DOHH2 (cell line): ENCODE data around the gene INHA.

ENCODE experiments used
- H3F3A ChIP-seq: fragments of 200-600 bp; sonication (generic), shearing (Covaris generic); 2 replicates; pipeline ENCODE4 v1.6.0; 2016; ENCODE audit warnings: antibody characterized with exemption, mild to moderate bottlenecking; ENCODE audit not compliant: control insufficient read depth, insufficient read depth
- H3K27ac ChIP-seq: fragments of 200-600 bp; sonication (generic); 2 replicates; pipeline ENCODE4 v1.5.1; 2014; ENCODE audit warnings: low read depth, mild to moderate bottlenecking, low read length, moderate library complexity
- H3K27me3 ChIP-seq: fragments of 200-600 bp; sonication (generic); 2 replicates; pipeline ENCODE4 v1.6.1; 2014; ENCODE audit warnings: mild to moderate bottlenecking, low read length, mixed read lengths; ENCODE audit not compliant: control insufficient read depth
- H3K36me3 ChIP-seq: fragments of 200-600 bp; sonication (generic); 2 replicates; pipeline ENCODE4 v1.6.1; 2014; ENCODE audit warnings: mild to moderate bottlenecking, low read length, moderate library complexity, mixed read lengths; ENCODE audit not compliant: control insufficient read depth
- H3K4me1 ChIP-seq: fragments of 200-600 bp; sonication (generic); 2 replicates; pipeline ENCODE4 v1.6.1; 2014; ENCODE audit warnings: mild to moderate bottlenecking, low read length, mixed read lengths; ENCODE audit not compliant: control insufficient read depth
- H3K4me2 ChIP-seq: fragments of 200-600 bp; sonication (generic); 2 replicates; pipeline ENCODE4 v1.6.0; 2014; ENCODE audit warnings: mild to moderate bottlenecking, low read length, moderate library complexity
- H3K4me3 ChIP-seq: fragments of 200-600 bp; sonication (generic); 2 replicates; pipeline ENCODE4 v1.5.1; 2014; ENCODE audit warnings: mild to moderate bottlenecking, low read length, mixed read lengths
- H3K79me2 ChIP-seq: fragments of 200-600 bp; sonication (generic); 2 replicates; pipeline ENCODE4 v1.6.1; 2014; ENCODE audit warnings: mild to moderate bottlenecking, low read length, mixed read lengths; ENCODE audit not compliant: control insufficient read depth
- H3K9me2 ChIP-seq: fragments of 200-600 bp; sonication (generic); replicated peaks from 2 replicates; pipeline ENCODE4 v1.6.1; 2014; ENCODE audit warnings: mild to moderate bottlenecking, low read length, mixed read lengths; ENCODE audit not compliant: control insufficient read depth
- H3K9me3 ChIP-seq: fragments of 200-600 bp; sonication (generic); 2 replicates; pipeline ENCODE4 v1.6.1; 2014; ENCODE audit warnings: antibody characterized with exemption, low read length, mixed read lengths; ENCODE audit not compliant: control insufficient read depth, insufficient read depth
- H4K20me1 ChIP-seq: fragments of 200-600 bp; sonication (generic); 2 replicates; pipeline ENCODE4 v1.6.0; 2014; ENCODE audit warnings: low read depth, mild to moderate bottlenecking, antibody characterized with exemption, low read length, moderate library complexity; ENCODE audit not compliant: control insufficient read depth, insufficient read depth
- EZH2phosphoT487 ChIP-seq: fragments of 200-600 bp; sonication (generic); IDR thresholded peaks from 2 replicates; pipeline ENCODE4 v1.6.1; 2017; ENCODE audit warnings: borderline replicate concordance, mild to moderate bottlenecking, antibody characterized with exemption, low read length, moderate library complexity, mixed read lengths
- TF ChIP-seq, protein P1 (sequence below): fragments of 200-600 bp; sonication (generic); IDR thresholded peaks from one replicate; pipeline ENCODE4 v1.5.1; 2014; ENCODE audit warnings: antibody characterized with exemption, mild to moderate bottlenecking, low read depth, low read length; ENCODE audit not compliant: poor library complexity, severe bottlenecking

INHA gene

DNA sequence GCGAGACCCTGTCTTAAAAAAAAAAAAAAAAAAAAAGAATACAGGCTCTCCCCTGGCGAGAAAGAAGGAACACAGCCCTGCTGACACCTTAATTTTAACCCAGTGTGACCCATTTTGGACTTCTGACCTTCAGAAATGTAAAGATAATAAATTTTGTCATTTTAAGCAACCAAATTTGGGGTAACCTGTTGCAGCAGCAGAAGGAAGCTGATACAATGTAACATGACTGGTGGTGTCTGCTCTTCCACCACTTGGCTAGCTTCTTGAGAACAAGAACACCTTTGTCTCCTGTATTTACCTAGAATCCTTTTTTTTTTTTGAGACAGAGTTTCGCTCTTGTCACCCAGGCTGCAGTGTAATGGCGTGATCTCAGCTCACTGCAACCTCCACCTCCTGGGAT lies 19.0 kb downstream of the INHA start:
- H3K4me1 ChIP-seq: peaks cover 4% of the 10 kb centered on the region; the same call in 1 of the 2 replicates
- no peak overlapping the region for H3K27ac ChIP-seq
- TF ChIP-seq EZH2phosphoT487: no peak
- TF ChIP-seq, protein P1, sequence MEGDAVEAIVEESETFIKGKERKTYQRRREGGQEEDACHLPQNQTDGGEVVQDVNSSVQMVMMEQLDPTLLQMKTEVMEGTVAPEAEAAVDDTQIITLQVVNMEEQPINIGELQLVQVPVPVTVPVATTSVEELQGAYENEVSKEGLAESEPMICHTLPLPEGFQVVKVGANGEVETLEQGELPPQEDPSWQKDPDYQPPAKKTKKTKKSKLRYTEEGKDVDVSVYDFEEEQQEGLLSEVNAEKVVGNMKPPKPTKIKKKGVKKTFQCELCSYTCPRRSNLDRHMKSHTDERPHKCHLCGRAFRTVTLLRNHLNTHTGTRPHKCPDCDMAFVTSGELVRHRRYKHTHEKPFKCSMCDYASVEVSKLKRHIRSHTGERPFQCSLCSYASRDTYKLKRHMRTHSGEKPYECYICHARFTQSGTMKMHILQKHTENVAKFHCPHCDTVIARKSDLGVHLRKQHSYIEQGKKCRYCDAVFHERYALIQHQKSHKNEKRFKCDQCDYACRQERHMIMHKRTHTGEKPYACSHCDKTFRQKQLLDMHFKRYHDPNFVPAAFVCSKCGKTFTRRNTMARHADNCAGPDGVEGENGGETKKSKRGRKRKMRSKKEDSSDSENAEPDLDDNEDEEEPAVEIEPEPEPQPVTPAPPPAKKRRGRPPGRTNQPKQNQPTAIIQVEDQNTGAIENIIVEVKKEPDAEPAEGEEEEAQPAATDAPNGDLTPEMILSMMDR: no peak

DNA sequence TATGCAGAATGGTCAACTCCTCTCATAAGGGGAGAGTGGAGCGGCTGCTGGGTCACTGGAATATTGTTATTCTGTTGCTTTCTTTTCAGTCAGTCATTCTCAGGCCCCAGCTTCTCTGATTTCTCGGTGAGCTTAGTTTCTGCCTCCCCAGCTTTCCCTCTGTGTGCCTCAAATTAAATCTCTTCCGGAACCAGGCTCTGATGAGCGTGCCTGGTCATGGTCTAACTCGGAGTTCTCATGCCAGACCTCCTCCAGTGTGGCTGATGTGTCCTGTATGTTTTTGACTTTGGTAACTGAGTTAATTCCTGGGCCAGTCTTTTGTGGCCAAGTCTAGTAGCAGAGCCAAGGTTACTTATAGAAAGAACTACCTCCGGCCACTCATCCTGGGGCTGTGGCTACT lies 20.6 kb downstream of the INHA start:
- no peak overlapping the region for H3K27ac ChIP-seq
- H3K4me2 ChIP-seq: no peak overlapping the region
- no peak for TF ChIP-seq EZH2phosphoT487
- TF ChIP-seq, protein P1: no peak
- H3K4me3 ChIP-seq: no peak overlapping the region
- no peaks in the 10 kb centered on the region for H3K9me3 ChIP-seq
- H4K20me1 ChIP-seq: no peaks in the 10 kb centered on the region
- H3K9me2 ChIP-seq: no peaks in the 10 kb centered on the region
- no peaks in the 10 kb centered on the region for H3K27me3 ChIP-seq
- H3F3A ChIP-seq: no peaks in the 10 kb centered on the region
- no peaks in the 10 kb centered on the region for H3K79me2 ChIP-seq
- H3K36me3 ChIP-seq: no peaks in the 10 kb centered on the region
- H3K4me1 ChIP-seq: peaks cover 8% of the 10 kb centered on the region

More for the DNA sequence above, 19.0 kb downstream of the INHA start:
- Histone ChIP-seq H3K79me2 (no peaks in the 10 kb centered on the region), H3K4me2 (no peak overlapping the region), H4K20me1 (no peaks in the 10 kb centered on the region), H3K9me3 (no peaks in the 10 kb centered on the region), H3F3A (no peaks in the 10 kb centered on the region), H3K9me2 (no peaks in the 10 kb centered on the region), H3K27me3 (peaks cover 4% of the 10 kb centered on the region; the same call in 1 of the 2 replicates), H3K36me3 (no peaks in the 10 kb centered on the region), H3K4me3 (no peak overlapping the region)

DNA sequence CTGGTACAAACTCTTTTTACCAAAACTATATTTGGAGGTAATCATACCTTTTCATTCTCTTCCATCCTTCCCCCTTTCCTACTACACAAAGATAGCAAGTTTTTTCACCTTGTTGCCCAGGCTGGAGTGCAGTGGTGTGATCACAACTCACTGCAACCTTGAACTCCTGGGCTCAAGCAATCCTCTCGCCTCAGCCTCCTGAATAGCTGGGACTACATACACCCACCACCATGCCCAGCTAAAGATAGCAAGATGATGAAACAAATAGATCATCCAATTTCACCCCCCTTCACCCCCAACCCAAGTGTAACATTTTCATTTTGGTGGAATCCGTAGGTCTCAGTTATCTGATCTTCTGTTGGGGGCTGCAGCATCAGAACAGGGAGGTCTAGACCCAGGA lies 21.0 kb downstream of the INHA start:
- Histone ChIP-seq H4K20me1 (no peaks in the 10 kb centered on the region), H3K27ac (no peak overlapping the region), H3K4me1 (peaks cover 9% of the 10 kb centered on the region), H3K9me3 (no peaks in the 10 kb centered on the region), H3K4me3 (no peak overlapping the region), H3K27me3 (no peaks in the 10 kb centered on the region), H3K4me2 (no peak overlapping the region), H3K79me2 (peaks cover under 1% of the 10 kb centered on the region), H3K36me3 (no peaks in the 10 kb centered on the region), H3F3A (no peaks in the 10 kb centered on the region), H3K9me2 (no peaks in the 10 kb centered on the region)
- no peak for TF ChIP-seq EZH2phosphoT487
- TF ChIP-seq, protein P1: no peak

DNA sequence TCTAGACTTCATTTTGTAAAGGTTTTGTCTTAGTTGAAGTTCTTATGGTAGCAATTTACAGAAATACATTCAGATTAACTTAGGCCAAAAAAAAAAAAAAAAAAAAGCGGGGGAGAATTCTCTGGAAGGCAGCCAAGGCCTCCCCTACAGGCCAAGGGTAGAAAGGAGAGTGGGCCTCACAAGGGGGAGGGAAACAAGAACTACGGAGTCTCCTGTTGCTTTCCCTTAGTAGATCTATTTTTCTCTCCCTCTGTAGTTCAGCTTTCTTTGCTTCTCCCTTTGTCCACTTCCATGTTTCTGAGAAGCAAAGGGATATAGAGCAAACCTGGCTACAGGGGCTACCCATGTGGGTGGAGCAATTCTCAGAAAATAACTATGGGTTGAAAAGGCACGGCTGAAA lies 23.1 kb downstream of the INHA start:
- Histone ChIP-seq H4K20me1 (no peaks in the 10 kb centered on the region), H3F3A (no peaks in the 10 kb centered on the region), H3K36me3 (no peaks in the 10 kb centered on the region), H3K9me2 (no peaks in the 10 kb centered on the region), H3K27me3 (no peaks in the 10 kb centered on the region), H3K27ac (no peak overlapping the region), H3K4me1 (peaks cover 15% of the 10 kb centered on the region), H3K4me2 (no peak overlapping the region), H3K9me3 (no peaks in the 10 kb centered on the region), H3K4me3 (no peak overlapping the region), H3K79me2 (peaks cover 3% of the 10 kb centered on the region)
- TF ChIP-seq, protein P1: no peak
- TF ChIP-seq EZH2phosphoT487: no peak
